Caco-2 (cell line): Measurements from ENCODE around the gene TRIM4. TPM values are rescaled to one million over a fixed set of nuclear protein-coding genes. Genes with fewer than 3 reads are reported as not detected.

Source experiments
- BruUV-seq: library from RNA; stranded (reverse); fragments of 400-500 nt; replicated peaks from 2 replicates; lab custom pipeline; 2021; lab: Mats Ljungman, UMichigan
- CTCF ChIA-PET: fragments of 300-600 bp; sonication (Branson Sonifier 250); formaldehyde crosslinking; loops from one replicate; lab custom pipeline; 2022; ENCODE audit warnings: antibody characterized with exemption; lab: Charles Lee
- POLR2A ChIA-PET: fragments of 300-600 bp; sonication (Branson Sonifier 250); formaldehyde crosslinking; loops from one replicate; lab custom pipeline; 2022; ENCODE audit warnings: antibody characterized with exemption; lab: Charles Lee
- DNase-seq, 2 experiments: peaks; one replicate each; pipeline versions ENCODE4 v3.0.0 to v3.0.0-alpha.2; 2020 to 2022
- H3K27me3 ChIP-seq: replicated peaks from 2 replicates; pipeline ENCODE4 v1.6.0; 2011; ENCODE audit warnings: low read length; ENCODE audit not compliant: control insufficient read depth, insufficient read depth
- H3K36me3 ChIP-seq: 2 replicates; pipeline ENCODE4 v1.5.1; 2011; ENCODE audit warnings: low read length; ENCODE audit not compliant: control insufficient read depth, insufficient read depth
- H3K4me1 ChIP-seq: fragments of 250-450 bp; sonication (Bioruptor Pico); 2 replicates; pipeline ENCODE4 v1.5.1; 2020; ENCODE audit warnings: mild to moderate bottlenecking
- H3K4me3 ChIP-seq: 2 replicates; pipeline ENCODE4 v1.5.1; 2011; ENCODE audit warnings: low read depth, mild to moderate bottlenecking, control low read depth, low read length
- H3K9me3 ChIP-seq: fragments of 250-450 bp; sonication (Bioruptor Pico); 2 replicates; pipeline ENCODE4 v1.5.1; 2020; ENCODE audit warnings: mild to moderate bottlenecking, moderate library complexity
- H3K27ac Mint-ChIP-seq: one replicate; pipeline ENCODE4 v1.8.0; 2022; ENCODE audit warnings: mixed read lengths; ENCODE audit not compliant: unreplicated experiment
- H3K27me3 Mint-ChIP-seq: one replicate; pipeline ENCODE4 v1.8.0; 2022; ENCODE audit warnings: mixed read lengths; ENCODE audit not compliant: insufficient read depth, unreplicated experiment
- H3K36me3 Mint-ChIP-seq: one replicate; pipeline ENCODE4 v1.8.0; 2022; ENCODE audit warnings: mild to moderate bottlenecking, mixed read lengths; ENCODE audit not compliant: insufficient read depth, unreplicated experiment
- H3K4me1 Mint-ChIP-seq: one replicate; pipeline ENCODE4 v1.8.0; 2022; ENCODE audit warnings: low read depth, mixed read lengths; ENCODE audit not compliant: unreplicated experiment
- H3K4me3 Mint-ChIP-seq: one replicate; pipeline ENCODE4 v1.8.0; 2022; ENCODE audit warnings: mild to moderate bottlenecking, moderate library complexity, mixed read lengths; ENCODE audit not compliant: unreplicated experiment
- H3K9me3 Mint-ChIP-seq: one replicate; pipeline ENCODE4 v1.8.0; 2022; ENCODE audit warnings: mixed read lengths; ENCODE audit not compliant: unreplicated experiment
- intact Hi-C: fragments of 100-400 bp; cut with micrococcal nuclease; formaldehyde crosslinking; loops from one replicate; pipeline ENCODE4 v1.10.0; 2022; ENCODE audit not compliant: unreplicated experiment
- total RNA-seq: library from RNA; stranded (reverse); gene quantifications from 2 replicates; pipeline ENCODE4 v1.2.3, GENCODE V29; 2022
- TF ChIP-seq, protein P1 (sequence below), 2 experiments: fragments of 200-600 bp in 1 of 2; IDR thresholded peaks; 1 replicate in 1 of 2; 2 replicates in 1 of 2; pipeline versions ENCODE4 v1.5.1 to v1.8.0; 2011 to 2022; ENCODE audit warnings: antibody characterized with exemption in 1 of 2, control low read depth in 1 of 2, inconsistent platforms in 1 of 2, low read depth in 1 of 2, low read length in 1 of 2, mild to moderate bottlenecking in 1 of 2, moderate library complexity in 1 of 2; ENCODE audit not compliant: insufficient read depth in 1 of 2, severe bottlenecking in 1 of 2, unreplicated experiment in 1 of 2

Gene TRIM4
- total RNA-seq, 1 experiment from 2014 or later: 22.5 TPM

DNA sequence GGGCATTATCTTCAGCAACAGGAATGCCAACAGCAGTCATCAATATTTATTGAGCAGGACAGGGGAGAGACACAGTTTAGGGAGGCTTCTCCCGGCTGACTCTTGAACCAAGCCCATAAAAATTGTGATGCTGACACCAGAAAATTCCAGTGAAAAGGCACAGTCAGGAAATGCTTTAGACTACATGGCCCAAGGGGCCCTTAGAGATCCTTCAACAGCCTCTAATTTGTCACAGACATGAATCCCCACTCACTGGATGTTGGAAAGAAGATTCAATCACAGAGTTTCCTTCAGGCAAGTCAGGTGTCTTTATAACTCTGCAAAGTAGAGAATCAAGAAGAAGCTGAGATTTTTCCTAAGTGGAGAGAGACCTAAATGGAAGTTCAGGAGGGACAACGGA lies 8.9 kb upstream of the TRIM4 start:
- POLR2A ChIA-PET: interaction anchor here (0.6 kb wide), 1 partner anchor 125 kb away, joined by 3 read pairs; no protein-coding TSS in a partner anchor
- CTCF ChIA-PET: interaction anchor here (0.5 kb wide), 1 partner anchor 8 kb away, joined by 3 read pairs; no protein-coding TSS in a partner anchor
- Histone ChIP-seq H3K4me3 (no peak overlapping the region), H3K36me3 (no peaks in the 10 kb centered on the region), H3K4me1 (no peaks in the 10 kb centered on the region), H3K27me3 (no peaks in the 10 kb centered on the region), H3K9me3 (no peaks in the 10 kb centered on the region)
- Mint-ChIP-seq H3K4me3 (peak overlapping the region; percentile 75), H3K27me3 (peaks cover 20% of the 10 kb centered on the region), H3K9me3 (no peaks in the 10 kb centered on the region), H3K36me3 (no peaks in the 10 kb centered on the region), H3K27ac (no peak overlapping the region), H3K4me1 (no peaks in the 10 kb centered on the region)
- BruUV-seq: no TSS peak
- TF ChIP-seq, protein P1, sequence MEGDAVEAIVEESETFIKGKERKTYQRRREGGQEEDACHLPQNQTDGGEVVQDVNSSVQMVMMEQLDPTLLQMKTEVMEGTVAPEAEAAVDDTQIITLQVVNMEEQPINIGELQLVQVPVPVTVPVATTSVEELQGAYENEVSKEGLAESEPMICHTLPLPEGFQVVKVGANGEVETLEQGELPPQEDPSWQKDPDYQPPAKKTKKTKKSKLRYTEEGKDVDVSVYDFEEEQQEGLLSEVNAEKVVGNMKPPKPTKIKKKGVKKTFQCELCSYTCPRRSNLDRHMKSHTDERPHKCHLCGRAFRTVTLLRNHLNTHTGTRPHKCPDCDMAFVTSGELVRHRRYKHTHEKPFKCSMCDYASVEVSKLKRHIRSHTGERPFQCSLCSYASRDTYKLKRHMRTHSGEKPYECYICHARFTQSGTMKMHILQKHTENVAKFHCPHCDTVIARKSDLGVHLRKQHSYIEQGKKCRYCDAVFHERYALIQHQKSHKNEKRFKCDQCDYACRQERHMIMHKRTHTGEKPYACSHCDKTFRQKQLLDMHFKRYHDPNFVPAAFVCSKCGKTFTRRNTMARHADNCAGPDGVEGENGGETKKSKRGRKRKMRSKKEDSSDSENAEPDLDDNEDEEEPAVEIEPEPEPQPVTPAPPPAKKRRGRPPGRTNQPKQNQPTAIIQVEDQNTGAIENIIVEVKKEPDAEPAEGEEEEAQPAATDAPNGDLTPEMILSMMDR (IDR thresholded peaks at IDR 0.05; ENCODE audit: insufficient read depth in 1 of 2, low read depth in 1 of 2, low read length in 1 of 2, severe bottlenecking in 1 of 2, unreplicated experiment in 1 of 2): no peak
- no peak for DNase-seq
- intact Hi-C loops: no loop called here

DNA sequence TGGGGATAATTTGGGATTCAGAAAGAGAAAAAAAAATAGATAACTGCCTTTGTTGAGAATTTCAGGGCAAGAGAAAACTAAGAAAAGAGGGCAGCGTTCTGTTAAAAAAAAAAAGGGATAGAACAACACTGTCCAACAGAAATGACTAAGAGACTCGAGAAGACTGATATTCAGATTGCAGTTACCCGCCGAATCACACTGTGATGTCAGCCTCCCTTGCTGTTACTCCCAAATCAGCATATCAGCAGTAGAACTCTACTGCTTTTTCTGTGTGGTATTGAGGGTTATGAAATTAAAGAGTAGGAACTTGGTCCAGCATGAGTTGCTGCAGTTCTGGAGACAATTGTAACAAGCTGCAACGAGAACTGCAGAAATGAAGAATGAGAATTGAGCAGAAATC lies 8.2 kb upstream of the TRIM4 start:
- intact Hi-C loops: no loop called here
- no TSS peak for BruUV-seq
- Mint-ChIP-seq H3K4me3 (no peak overlapping the region), H3K27me3 (peaks cover 19% of the 10 kb centered on the region), H3K27ac (no peak overlapping the region), H3K9me3 (no peaks in the 10 kb centered on the region), H3K4me1 (no peaks in the 10 kb centered on the region), H3K36me3 (no peaks in the 10 kb centered on the region)
- ChIA-PET CTCF (interaction anchor here (0.5 to 0.7 kb wide), 2 partner anchors 9 to 662 kb away, joined by 3 to 4 read pairs; no protein-coding TSS in a partner anchor), POLR2A (no interaction called here)
- TF ChIP-seq, protein P1 (IDR thresholded peaks at IDR 0.05; ENCODE audit: insufficient read depth in 1 of 2, low read depth in 1 of 2, low read length in 1 of 2, severe bottlenecking in 1 of 2, unreplicated experiment in 1 of 2): no peak
- H3K4me1 ChIP-seq: no peaks in the 10 kb centered on the region
- no peak overlapping the region for H3K4me3 ChIP-seq
- H3K9me3 ChIP-seq: no peaks in the 10 kb centered on the region
- H3K36me3 ChIP-seq: no peaks in the 10 kb centered on the region
- DNase-seq: no peak
- H3K27me3 ChIP-seq: no peaks in the 10 kb centered on the region

DNA sequence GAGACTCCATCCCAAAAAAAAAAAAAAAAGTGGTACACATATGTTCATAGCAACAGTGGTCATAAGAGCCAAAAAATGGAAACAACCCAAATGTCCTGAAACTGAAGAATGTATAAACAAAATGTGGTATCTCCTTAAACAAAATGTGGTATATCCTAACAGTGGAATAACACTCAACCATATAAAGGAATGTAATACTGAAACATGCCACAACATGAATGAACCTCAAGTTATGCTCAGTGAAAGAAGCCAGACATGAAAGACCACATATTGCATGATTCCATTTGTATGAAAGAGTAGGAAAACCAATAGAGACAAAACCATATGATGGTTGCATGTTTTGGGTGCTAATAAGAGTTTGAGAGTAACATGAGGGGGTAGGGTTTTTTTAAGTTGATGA lies 7.0 kb upstream of the TRIM4 start:
- H3K27ac Mint-ChIP-seq: no peak overlapping the region
- H3K27me3 ChIP-seq: no peaks in the 10 kb centered on the region
- no peaks in the 10 kb centered on the region for H3K9me3 ChIP-seq
- TF ChIP-seq, protein P1 (IDR thresholded peaks at IDR 0.05; ENCODE audit: insufficient read depth in 1 of 2, low read depth in 1 of 2, low read length in 1 of 2, severe bottlenecking in 1 of 2, unreplicated experiment in 1 of 2): no peak
- CTCF ChIA-PET: no interaction called here
- no peak for DNase-seq
- peaks cover 19% of the 10 kb centered on the region for H3K27me3 Mint-ChIP-seq
- H3K36me3 Mint-ChIP-seq: peaks cover 5% of the 10 kb centered on the region
- no peak overlapping the region for H3K4me3 ChIP-seq
- H3K9me3 Mint-ChIP-seq: peaks cover 9% of the 10 kb centered on the region
- H3K4me1 ChIP-seq: no peaks in the 10 kb centered on the region
- no peak overlapping the region for H3K4me3 Mint-ChIP-seq
- no peaks in the 10 kb centered on the region for H3K4me1 Mint-ChIP-seq
- intact Hi-C loops: no loop called here
- BruUV-seq: no TSS peak
- POLR2A ChIA-PET: no interaction called here
- no peaks in the 10 kb centered on the region; the same call in 1 of the 2 replicates for H3K36me3 ChIP-seq
